Fibroblast of pulmonary artery (primary cell): ENCODE data around the gene C1QTNF1.
"Not testable (repeated sequence)": the region's sequence is repeated elsewhere in the genome, so short reads cannot be mapped to it uniquely, and the experiment has no call there.

Experiments used
- DNase-seq: peaks from one replicate; pipeline ENCODE4 v3.0.0-alpha.2; 2010; ENCODE audit warnings: low read depth
- H3K4me3 ChIP-seq: replicated peaks from 2 replicates; pipeline ENCODE4 v1.5.1; 2011; ENCODE audit warnings: low read depth, mild to moderate bottlenecking, control low read depth, low read length, moderate library complexity
- TF ChIP-seq, protein P1 (sequence below): IDR thresholded peaks from 2 replicates; pipeline ENCODE4 v1.5.1; 2011; ENCODE audit warnings: mild to moderate bottlenecking, control low read depth, low read length, inconsistent platforms; ENCODE audit errors: missing control alignments

The C1QTNF1 gene

DNA sequence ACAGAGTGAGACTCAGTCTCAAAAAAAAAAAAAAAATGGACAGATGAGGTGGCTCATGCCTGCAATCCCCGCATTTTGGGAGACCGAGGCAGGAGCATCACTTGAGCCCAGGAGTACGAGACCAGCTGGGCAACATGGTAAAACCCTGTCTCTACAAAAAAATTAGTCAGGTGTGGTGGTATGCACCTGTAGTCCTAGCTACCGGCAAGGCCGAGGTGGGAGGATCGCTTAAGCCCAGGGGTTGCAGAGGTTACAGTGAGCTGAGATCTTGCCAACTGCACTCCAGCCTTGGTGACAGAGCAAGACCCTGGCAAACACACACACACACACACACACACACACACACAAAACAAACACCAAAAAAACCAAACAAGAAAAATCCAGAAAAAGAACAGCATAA, 43.0 kb downstream of the C1QTNF1 start:
- H3K4me3 ChIP-seq = no peak overlapping the region
- TF ChIP-seq, protein P1, sequence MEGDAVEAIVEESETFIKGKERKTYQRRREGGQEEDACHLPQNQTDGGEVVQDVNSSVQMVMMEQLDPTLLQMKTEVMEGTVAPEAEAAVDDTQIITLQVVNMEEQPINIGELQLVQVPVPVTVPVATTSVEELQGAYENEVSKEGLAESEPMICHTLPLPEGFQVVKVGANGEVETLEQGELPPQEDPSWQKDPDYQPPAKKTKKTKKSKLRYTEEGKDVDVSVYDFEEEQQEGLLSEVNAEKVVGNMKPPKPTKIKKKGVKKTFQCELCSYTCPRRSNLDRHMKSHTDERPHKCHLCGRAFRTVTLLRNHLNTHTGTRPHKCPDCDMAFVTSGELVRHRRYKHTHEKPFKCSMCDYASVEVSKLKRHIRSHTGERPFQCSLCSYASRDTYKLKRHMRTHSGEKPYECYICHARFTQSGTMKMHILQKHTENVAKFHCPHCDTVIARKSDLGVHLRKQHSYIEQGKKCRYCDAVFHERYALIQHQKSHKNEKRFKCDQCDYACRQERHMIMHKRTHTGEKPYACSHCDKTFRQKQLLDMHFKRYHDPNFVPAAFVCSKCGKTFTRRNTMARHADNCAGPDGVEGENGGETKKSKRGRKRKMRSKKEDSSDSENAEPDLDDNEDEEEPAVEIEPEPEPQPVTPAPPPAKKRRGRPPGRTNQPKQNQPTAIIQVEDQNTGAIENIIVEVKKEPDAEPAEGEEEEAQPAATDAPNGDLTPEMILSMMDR = no peak
- no peak for DNase-seq

DNA sequence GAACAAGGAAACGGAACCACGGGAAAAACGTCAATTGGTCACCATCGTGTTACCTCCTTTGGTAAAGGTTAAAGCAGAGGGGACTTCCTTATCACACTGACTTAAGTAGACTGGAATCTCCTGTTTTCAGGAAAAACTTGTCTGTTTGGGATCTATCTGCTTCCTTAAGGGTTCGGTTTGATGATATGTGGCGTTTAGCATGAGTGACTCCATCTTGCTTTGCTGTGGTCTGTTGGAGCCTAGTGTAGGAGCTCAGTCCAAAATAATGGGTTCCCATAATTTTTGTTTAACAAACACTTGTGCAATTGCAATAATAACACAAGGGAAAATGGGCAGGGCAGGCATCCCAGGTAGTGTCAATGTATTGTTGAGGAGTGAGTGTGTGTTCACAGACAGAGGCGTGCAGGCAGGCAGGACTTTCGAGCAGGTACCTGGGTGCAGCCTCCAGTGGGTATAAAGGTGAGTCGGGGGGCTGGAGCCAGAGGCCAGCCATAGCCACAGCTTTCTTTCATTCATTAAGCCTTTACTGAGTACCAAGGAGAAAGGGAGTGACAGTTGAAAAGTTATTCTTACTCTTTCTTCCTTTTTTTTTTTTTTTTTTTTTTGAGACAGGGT, 46.4 kb downstream of the C1QTNF1 start:
- H3K4me3 ChIP-seq = no peak overlapping the region
- no peak for DNase-seq
- TF ChIP-seq, protein P1 = no peak

DNA sequence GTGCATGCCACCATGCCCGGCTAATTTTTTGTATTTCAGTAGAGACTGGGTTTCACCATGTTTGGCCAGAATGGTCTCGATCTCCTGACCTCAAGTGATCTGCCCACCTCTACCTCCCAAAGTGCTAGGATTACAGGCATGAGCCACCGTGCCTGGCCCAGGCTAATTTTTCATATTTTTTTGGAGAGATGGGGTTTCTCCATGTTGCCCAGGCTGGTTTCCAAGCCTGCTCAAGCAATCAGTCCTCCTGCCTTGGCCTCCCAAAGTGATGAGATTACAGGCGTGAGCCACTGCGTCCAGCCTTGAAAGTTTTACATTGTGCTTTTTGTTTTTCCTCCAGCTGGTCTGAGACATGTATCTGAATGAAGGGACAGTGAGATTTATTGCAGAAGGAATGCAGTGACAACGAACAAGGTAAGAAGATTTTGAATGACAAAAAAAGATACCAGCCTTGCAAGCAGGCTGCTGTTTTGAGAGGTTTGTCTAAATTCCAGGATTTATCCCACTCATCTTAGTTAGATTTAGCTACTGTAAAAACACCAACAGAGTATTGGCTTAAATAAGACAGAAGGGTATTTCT, 47.3 kb downstream of the C1QTNF1 start:
- TF ChIP-seq, protein P1 = no peak
- DNase-seq = no peak

DNA sequence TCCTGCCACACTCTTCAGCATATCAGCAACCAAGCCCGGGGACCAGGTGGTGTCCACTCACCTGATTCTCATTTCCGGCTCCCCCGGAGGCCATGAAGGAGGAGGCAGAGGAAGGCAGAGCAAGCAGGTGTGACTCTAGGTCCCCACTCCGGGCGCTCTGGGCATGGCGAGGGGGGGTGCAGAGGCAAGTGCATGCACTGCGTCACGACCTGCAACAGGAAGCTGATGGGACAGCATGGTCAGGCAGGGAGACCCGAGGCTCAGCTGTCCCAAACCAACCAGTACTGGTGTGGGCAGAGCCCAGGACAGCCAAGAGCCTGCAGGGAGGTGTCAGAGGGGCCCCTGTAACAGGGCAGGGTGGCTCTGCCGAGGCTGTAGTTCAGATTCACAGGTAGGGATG, 48.6 kb downstream of the C1QTNF1 start:
- TF ChIP-seq, protein P1 = no peak
- no peak overlapping the region for H3K4me3 ChIP-seq
- no peak for DNase-seq

More for the DNA sequence above, 47.3 kb downstream of the C1QTNF1 start:
- no peak overlapping the region for H3K4me3 ChIP-seq

DNA sequence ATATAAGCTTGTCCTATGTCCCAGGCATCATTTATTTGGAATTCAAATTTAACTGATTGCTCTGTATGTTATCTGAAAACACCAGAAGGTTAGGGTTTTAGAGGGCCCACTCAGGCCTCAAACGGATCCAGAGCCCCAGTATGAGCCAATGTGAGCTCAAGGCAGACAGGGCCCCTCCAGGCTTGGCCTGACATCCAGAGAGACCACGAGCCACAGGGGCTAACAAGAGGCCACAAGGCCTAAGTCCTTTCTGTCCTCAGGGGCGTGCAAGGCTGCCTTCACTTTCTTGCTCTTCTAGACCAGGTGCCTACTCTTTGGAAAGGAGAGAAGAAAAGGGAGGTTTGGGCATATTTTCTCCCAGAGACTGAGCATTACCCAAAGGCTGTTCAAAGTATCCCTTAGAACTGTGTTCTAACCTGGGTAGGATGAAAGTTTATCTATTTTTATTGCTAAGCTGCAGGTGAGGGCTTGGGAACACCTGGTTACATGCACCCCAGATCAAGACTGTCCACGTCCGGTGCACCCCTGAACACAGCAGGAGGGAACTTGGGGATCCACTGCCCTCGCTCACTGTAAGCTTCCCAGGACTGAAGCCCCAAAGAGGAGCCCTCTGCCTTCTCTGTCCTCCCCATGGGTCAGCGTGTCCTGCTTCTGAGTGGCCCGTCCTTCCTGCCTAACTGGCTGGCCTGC, 49.2 kb downstream of the C1QTNF1 start:
- TF ChIP-seq, protein P1 = no peak
- H3K4me3 ChIP-seq = no peak overlapping the region
- DNase-seq = no peak

DNA sequence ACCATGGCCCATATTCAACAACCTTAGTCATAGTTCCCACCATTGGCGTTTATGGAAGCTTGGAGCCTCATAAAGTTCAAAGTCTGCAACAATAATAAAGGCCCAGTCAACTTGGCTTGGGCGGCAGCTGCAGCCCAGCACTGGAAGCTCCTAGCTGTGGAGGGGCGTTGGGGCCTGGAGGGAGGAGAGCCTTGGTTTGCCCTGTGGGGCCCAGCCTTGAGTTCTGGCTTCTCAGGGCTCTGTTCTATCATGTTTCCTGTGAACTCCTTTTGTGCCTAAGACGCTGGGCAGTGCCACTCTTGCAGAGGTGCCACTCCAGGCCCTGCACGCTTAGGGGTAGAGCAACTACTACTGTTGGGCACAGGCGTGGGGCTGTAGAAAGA, 49.7 kb downstream of the C1QTNF1 start:
- DNase-seq = no peak
- TF ChIP-seq, protein P1 = no peak
- no peak overlapping the region for H3K4me3 ChIP-seq

DNA sequence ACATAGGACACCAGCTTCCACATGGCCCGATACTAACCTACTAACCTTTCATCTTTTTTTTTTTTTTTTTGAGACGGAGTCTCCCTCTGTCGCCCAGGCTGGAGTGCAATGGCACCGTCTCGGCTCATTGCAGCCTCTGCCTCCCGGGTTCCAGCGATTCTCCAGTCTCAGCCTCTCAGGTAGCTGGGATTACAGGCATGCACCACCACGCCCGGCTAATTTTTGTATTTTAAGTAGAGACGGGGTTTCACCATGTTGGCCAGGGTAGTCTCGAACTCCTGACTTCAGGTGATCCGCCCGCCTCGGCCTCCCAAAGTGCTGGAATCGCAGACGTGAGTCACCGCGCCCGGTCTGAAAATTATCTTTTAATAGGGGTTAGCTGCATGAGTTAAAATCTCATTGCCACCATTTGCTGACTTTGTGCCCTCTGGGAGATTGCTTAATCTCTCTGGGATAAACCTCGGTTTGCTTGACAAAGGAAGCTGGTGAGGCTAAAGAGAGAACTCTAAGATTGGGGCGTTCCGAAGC, 50.2 kb downstream of the C1QTNF1 start:
- H3K4me3 ChIP-seq = peak overlapping the region; percentile 14
- DNase-seq = not testable (repeated sequence)
